ENCODE data around the gene CLEC4A.
"Not testable (repeated sequence)": the region's sequence is repeated elsewhere in the genome, so short reads cannot be mapped to it uniquely, and the experiment has no call there.

CLEC4A gene

DNA sequence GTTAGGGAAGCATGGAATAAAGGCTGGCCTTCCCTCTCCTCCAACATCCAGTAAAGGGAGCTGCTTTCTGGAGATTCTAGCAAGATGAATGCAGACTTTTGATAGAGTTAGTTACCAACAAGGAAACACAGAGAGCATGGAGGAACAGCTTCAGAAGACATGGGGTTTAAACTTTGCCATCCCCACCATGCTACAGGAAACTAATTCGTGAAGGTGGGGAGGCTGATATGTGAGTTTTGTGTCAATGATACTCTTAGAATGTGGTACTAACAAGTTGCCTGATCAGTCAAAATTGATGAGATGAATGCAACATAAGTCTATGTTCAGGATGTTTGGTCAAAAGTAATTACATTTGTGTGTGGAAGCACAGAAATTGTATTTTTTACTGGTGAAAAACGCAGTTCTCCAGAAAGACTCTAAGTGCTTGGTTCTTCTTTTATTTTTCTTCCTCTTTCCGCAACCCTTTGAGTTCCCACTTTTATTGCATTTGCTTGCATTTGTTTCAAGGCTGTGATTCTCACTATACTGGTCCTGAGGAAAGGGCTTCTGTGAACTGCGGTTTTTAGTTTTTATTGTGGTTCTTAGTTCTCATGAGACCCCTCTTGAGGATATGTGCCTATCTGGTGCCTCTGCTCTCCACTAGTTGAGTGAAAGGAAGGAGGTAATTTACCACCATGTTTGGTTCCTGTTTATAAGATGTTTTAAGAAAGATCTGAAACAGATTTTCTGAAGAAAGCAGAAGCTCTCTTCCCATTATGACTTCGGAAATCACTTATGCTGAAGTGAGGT lies at the start of gene CLEC4A:
Gene CLEC4A, plus strand, starts transcription at position 494 of the 789 bp plus-strand sequence. Its CDS starts 262 bp downstream, at position 756.
- DNase-seq: no peak

DNA sequence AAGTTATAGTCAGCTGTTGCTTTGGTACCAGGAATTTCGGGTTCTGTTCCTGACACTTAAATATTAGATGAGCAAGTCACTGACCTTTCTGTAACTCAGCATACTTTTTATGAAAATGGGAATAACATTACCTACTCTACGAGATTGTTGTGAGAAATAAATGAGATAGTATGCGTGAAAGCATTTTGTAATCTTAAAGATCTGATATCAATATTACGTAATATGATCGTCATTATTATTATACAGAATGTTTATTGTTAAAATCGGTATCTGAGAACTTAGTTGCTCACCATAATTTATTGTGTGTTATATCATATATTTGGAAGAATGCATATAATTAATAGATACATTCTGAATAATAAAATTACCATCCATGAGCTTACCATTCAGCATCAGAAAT lies 47.5 kb upstream of the CLEC4A start:
- no peak for DNase-seq

- no peak for DNase-seq
Measured at GRCh38 chr12:8076366-8076765, 47.1 kb upstream of the CLEC4A start.

GRCh38 chr12:8077207-8077606 lies 46.2 kb upstream of the CLEC4A start:
- DNase-seq: no peak

DNA sequence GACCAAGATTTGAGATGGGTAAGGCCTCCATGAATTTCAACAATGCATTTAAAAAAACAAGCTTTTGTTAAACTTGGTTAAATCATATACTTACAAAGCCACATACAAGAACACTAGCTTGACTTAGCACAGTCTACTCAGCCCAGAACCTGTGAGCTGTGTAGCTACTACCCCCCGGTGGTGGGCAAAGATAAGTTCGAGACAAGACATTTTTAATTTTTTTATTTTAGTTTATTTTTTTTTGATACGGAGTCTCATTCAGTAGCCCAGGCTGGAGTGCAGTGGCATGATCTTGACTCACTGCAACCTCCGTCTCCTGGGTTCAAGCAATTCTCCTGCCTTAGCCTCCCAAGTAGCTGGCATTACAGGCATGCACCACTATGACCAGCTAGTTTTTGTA lies 45.0 kb upstream of the CLEC4A start:
- peak in 15 of 56 donors; percentile 1 to 53 (median 8) for DNase-seq

- DNase-seq: no peak
Measured at GRCh38 chr12:8078916-8079315, 44.5 kb upstream of the CLEC4A start.

DNA sequence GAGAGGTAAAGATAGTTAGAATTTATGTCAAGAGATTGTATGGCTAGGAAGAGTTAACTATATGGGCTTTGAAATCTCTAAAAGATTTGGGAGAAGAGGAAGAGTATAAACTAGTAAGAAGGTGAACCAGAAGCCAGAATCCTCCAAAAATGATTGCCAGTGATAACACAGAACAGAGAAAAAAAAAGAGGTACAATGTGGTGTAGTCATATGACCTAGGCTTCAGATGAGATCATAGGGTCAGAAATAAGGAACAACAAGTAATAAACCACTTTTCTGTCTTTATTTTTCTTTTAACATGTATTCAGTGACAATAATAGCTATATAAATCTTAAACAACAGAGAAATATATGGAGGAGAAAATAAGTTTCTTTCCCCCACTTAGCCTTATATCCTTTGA lies 43.3 kb upstream of the CLEC4A start:
- DNase-seq: no peak

GRCh38 chr12:8081251-8081920 lies 42.0 kb upstream of the CLEC4A start:
- peak in 10 of 56 donors; percentile 1 to 43 (median 8) for DNase-seq

DNA sequence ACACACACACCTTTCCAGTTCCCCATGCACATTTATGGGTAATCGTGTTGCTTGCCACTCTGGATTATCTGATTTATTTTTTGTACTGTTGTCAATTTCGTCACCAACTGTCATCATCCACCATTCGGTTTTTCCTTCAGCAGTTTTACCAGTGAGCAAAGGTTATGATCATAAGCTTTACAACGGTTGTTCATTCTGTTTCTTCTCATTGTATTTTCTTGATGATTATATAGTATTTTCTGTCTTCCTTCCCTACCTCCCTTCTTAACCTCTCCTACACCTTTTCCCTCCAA lies 40.7 kb upstream of the CLEC4A start:
- DNase-seq: no peak

- peak in 1 of 56 donors; percentile 7 for DNase-seq
Measured at GRCh38 chr12:8084351-8084750, 39.1 kb upstream of the CLEC4A start.

DNA sequence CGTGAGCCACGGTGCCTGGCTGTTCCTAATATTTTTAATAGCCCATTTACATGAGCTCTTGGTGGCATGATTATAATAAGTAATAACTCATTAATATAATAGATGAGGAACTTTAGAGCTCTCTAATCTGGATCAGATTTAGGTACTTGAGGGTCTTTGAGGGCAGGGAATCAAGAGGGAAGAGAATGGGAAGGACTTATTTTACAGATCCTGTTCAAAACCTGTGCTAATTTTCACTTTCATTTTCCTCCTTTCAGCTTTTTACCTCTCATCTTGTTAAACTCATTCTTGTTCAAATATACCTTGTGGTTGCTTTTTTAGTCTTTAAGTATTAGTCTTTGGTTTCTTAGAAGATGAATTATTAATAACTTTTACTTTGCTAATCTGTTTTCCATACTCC lies 35.8 kb upstream of the CLEC4A start:
- DNase-seq: no peak

DNA sequence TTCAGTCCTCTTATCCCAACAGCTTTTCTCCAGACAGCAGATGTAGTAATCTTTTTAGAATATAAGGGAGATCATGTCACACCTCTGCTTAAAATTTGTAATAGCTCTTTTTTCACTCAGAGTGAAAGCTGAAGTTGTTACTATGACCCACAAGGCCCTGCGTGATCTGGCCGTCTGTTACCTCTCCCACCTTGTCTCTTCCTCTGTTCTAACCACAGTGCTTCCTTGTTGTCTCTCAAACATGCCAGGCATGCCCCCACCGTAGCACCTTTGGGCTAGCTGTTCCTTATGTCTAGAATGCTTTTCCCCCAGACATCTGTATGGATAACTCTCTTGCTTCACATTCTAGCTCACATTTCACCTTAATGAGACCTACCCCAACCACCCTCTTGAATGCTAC lies 34.8 kb upstream of the CLEC4A start:
- DNase-seq: no peak

DNA sequence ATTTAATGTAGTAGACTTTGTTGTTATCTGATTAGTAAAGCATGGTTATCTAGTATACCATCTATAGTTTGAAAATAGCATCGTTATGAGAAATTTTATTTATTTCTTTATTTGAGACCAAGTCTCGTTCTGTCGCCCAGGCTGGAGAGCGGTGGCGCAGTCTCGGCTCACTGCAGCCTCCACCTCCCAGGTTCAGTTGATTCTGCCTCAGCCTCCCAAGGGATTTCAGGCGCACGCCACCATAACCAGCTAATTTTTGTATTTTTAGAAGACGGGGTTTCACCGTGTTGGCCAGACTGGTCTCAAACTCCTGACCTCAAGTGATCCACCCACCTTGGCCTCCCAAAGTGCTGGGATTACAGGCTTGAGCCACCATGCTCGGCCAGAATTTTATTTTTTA lies 34.1 kb upstream of the CLEC4A start:
- DNase-seq: not testable (repeated sequence)

DNA sequence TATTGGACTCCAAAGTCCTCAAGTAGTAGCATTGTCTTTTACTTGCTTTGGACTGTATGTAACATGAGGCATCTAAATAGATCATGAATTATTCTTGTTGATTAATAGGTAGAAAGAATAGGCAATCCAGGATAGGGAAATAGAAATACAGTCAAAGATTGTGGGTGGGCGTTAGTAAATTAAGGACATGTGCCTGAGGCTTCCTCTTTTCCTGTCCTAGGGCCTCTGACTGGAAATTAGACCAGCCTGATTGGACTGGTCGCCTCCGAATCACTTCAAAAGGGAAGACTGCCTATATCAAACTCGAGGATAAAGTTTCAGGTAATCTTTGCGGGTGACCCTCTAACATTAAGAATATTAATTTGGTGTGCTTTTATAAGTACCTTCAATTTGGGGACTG lies 33.7 kb upstream of the CLEC4A start:
- no peak for DNase-seq

GRCh38 chr12:8093291-8093690 lies 30.1 kb upstream of the CLEC4A start:
- no peak for DNase-seq

DNA sequence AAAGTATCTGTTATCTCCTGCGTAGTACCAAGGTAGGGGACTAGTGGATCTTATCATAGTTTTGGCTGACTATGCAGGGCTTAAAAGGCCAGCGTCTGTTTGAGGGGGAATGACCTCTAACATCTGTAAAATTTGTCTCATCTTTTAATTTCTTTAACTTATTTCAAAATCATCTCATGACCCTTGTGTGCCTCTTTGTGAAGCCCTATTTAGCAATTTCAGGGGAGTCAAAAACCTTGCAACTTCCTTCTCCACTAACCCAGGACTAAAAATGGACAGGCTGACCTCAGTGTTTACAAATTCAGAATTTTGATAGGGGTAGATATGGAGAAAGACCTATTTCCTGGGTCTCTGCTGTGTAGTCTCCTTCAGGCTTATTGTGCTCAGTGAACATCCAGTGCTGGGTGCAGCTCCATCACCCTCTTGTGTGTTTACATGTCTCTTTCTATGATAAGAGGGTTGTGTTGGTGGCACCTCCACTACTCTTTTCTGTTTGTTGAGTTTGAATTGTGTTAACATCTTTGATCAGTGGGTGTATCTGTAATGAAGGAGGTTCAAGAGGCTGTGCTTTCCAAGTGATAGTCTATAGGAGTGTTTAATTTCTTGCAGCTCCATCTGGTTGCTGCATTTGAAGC lies 27.0 kb upstream of the CLEC4A start:
- no peak for DNase-seq

DNA sequence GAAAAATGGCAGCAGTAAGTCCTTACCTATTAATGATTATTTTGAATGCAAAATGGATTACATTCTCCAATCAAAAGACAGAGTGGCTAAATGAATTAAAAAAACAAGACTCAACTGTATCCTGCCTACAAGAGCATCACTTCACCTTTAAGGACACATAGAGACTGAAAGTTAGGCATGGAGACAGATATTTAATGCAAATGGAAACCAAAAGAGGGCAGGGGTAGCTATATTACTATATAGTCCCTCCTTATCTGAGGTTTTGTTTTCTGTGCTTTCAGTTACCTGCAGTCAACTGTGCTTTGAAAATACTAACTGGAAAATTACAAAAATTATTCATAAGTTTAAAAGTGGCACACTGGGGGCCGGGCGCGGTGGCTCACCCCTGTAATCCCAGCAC lies 24.2 kb upstream of the CLEC4A start:
- no peak for DNase-seq

GRCh38 chr12:8108808-8109398 lies 14.5 kb upstream of the CLEC4A start:
- DNase-seq: peak in 51 of 56 donors; percentile 1 to 91 (median 52)

GRCh38 chr12:8113117-8113516 lies 10.3 kb upstream of the CLEC4A start:
- DNase-seq: not testable (repeated sequence)

- no peak for DNase-seq
Measured at GRCh38 chr12:8120072-8120713, 3.2 kb upstream of the CLEC4A start.

DNA sequence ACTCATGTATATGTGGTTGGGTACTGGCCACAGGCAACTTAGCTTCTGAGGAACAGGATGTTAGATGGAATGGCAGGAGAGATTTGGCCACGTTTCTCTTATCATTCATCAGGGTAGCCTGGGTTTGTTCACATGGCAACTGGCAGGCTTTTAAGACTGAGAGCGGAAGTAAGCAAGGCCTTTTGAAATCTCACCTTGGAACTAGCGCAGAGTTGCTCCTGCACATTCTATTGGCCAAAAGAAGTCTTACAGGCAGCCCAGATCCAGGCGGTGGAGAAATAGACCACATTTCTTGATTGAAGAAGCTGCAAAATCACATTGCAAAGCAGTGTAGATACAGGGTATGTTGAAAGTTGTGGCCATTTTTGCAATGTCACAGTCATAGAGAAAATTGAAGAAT lies 3.7 kb downstream of the CLEC4A start:
- DNase-seq: no peak

Data from nucleus accumbens (tissue), 56 donors.